A549 treated with AZD9567 at 1 μM for 4 hours (cell line): ENCODE measurements around the gene SLX4. TPM values are rescaled to one million over a fixed set of nuclear protein-coding genes. Genes with fewer than 3 reads are reported as not detected.

ENCODE experiments used
- total RNA-seq: library from RNA; stranded (reverse); fragments of 200-300 nt; extraction: Qiagen RNA extraction; gene quantifications from 5 replicates; pipeline ENCODE4 v1.2.3, GENCODE V29; 2022; ENCODE audit not compliant: insufficient read depth

Gene SLX4, protein sequence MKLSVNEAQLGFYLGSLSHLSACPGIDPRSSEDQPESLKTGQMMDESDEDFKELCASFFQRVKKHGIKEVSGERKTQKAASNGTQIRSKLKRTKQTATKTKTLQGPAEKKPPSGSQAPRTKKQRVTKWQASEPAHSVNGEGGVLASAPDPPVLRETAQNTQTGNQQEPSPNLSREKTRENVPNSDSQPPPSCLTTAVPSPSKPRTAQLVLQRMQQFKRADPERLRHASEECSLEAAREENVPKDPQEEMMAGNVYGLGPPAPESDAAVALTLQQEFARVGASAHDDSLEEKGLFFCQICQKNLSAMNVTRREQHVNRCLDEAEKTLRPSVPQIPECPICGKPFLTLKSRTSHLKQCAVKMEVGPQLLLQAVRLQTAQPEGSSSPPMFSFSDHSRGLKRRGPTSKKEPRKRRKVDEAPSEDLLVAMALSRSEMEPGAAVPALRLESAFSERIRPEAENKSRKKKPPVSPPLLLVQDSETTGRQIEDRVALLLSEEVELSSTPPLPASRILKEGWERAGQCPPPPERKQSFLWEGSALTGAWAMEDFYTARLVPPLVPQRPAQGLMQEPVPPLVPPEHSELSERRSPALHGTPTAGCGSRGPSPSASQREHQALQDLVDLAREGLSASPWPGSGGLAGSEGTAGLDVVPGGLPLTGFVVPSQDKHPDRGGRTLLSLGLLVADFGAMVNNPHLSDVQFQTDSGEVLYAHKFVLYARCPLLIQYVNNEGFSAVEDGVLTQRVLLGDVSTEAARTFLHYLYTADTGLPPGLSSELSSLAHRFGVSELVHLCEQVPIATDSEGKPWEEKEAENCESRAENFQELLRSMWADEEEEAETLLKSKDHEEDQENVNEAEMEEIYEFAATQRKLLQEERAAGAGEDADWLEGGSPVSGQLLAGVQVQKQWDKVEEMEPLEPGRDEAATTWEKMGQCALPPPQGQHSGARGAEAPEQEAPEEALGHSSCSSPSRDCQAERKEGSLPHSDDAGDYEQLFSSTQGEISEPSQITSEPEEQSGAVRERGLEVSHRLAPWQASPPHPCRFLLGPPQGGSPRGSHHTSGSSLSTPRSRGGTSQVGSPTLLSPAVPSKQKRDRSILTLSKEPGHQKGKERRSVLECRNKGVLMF (N-terminal part only)
- total RNA-seq, result 1.8 to 5.5 TPM (median 5.2 TPM) in 5 replicates

DNA sequence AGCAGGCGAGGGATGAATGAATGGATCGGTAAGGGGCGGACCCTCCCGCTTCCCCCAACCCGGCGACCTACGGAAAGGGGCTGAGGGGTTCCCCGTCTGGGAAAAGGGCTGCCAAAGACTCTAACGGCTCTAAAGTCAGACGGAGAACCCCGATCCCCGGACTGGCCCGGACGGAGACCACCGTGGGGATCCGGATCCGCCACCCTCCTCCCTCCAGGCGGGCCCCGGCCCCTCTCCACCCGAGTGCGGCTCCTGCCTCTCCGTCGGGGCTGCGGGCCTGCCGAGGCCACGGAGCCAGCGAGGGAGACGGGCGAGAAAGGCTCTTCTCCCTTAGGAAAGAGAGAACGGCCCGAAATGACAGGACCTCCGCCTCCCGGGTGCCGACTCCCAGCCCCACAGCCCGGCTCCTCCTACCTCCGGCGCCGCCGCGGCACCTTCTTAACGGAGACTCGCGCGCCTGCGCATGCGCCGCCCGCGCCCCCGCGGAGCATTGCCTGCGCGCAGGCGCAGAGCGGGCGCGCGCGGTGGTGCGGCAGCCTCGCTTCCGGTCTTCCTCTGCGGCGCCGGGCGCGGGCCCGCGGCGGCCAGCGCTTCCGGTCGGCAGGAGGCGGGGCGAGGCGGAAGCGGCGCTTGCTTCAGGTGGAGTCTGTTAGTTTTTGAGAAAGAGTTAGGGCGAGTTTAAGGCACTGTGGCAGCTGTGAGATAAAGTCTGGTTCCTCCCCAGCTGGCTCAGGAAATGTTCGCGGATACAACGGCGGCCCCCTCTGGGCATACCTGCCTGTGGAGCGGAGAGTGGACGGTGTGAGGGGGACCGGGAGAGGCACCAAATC lies at the start of gene SLX4:
Gene SLX4 (minus strand): TSS at position 461 of the 830 bp plus-strand sequence. CDS start 2,642 bp downstream, outside the sequence.

DNA sequence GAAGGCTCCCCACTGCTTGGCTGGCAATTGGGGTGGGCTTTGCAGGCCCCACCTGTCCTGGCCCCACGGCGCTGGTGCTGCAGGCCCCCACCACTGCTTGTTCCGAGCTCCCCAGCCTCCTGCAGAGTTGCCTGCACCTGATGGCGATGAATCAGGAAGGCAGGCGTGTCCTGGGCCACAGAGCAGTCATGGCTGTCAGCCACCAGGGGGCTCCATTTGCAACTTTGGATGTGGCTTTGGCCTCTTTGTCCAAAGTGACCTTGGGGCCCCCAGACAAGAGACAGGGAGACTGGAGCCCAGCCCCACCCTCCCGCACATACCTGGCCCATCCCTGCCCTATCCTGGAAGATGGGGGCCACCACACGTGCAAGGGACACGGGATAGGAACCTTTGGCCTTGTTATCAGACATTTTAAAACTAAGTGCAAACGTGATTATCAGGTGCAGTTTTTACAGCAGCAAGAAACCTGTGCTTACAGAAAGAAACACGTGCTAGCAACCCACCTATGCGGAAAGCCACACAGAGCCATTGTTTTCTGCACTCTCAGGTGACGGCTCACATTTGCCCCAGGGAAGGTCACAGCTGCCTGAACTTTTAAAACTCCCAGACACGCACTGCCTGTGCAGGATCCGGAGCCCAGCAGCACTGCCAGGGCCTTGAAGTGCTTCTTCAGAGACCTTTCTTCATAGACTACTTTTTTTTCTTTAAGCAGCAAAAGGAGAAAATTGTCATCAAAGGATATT lies 43.0 kb upstream of the SLX4 start, which contains the start of gene DNASE1:
Gene DNASE1 (plus strand): TSS at position 443 of the 743 bp plus-strand sequence. CDS start 683 bp downstream, outside the sequence.

DNA sequence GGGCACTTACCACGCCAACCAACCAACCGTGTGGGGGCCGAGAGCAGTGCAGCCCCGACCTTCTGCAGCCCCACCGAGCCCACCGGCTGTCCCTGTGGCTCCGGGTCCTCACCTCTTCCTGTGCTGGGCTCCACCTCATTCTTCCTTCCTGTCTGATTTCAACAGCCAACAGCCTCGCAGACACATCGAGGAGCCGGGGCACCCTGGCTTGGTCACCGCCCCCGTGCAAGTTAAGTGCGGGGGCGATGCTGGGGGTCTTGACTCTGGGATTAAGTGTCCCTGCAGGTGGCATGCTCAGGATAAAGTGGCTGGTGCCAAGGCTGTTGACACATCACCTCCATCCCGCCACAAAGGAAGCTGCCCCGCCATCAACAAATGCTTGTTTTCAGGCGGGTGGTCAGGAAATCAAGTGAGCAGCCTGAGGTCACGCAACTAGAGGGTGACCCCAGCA lies 34.1 kb downstream of the SLX4 start, which contains the start of gene NLRC3:
Gene NLRC3 (minus strand): TSS at position 102 of the 451 bp plus-strand sequence. CDS start 12,367 bp downstream, outside the sequence.

Other genes with a start within 250 kb of the SLX4 start
- 13.7 to 19.9 TPM (median 17.8 TPM) in 5 replicates for gene ZSCAN32, start 210.6 kb downstream of the SLX4 start, total RNA-seq
- 7.7 to 13.7 TPM (median 13.0 TPM) in 5 replicates for gene ZNF174, start 210.4 kb downstream of the SLX4 start, total RNA-seq
- gene ZNF597, start 168.1 kb downstream of the SLX4 start, total RNA-seq, result 0.45 to 1.2 TPM (median 1.0 TPM) in 5 replicates
- gene NAA60, start 167.9 kb downstream of the SLX4 start, total RNA-seq, result 48.4 to 51.9 TPM (median 50.8 TPM) in 5 replicates
- not detected in 5 replicates for gene C16orf90, start 116.1 kb downstream of the SLX4 start, total RNA-seq
- 19.3 to 22.3 TPM (median 20.9 TPM) in 5 replicates for gene CLUAP1, start 110.6 kb downstream of the SLX4 start, total RNA-seq
- gene NLRC3, start 34.2 kb downstream of the SLX4 start, total RNA-seq, result 0.01 to 0.10 TPM (median 0.03 TPM) in 4 of 5 replicates, not detected in the other
- gene DNASE1, start 43.1 kb upstream of the SLX4 start, total RNA-seq, result 0.88 to 4.5 TPM (median 4.5 TPM) in 5 replicates
- gene TRAP1, start 105.9 kb upstream of the SLX4 start, total RNA-seq, result 129 to 171 TPM (median 145 TPM) in 5 replicates